ENCODE data around the gene BTBD9. TPM values are rescaled to one million over a fixed set of nuclear protein-coding genes. Genes with fewer than 3 reads are reported as not detected.

Gene BTBD9
- polyA plus RNA-seq, 1 donor (not counting 4 experiments of a cell fraction or from before 2014, with no cell fraction given): 6.8 TPM

- Histone ChIP-seq H3K79me2 (ENCODE audit: control insufficient read depth, insufficient read depth, low read length) (no peaks in the 10 kb centered on the region), H3K9me1 (ENCODE audit: control insufficient read depth, extremely low read depth, insufficient read depth, low read length) (no peaks in the 10 kb centered on the region), H3K4me2 (ENCODE audit: control insufficient read depth, extremely low read depth, insufficient read depth, low read depth, low read length) (peak overlapping the region; percentile 19), H3K9me3 (ENCODE audit: control insufficient read depth, low read depth, low read length) (no peaks in the 10 kb centered on the region), H3K36me3 (ENCODE audit: control insufficient read depth in 2 of 2, extremely low read depth in 1 of 2, insufficient read depth in 2 of 2, low read length in 2 of 2) (no peaks in the 10 kb centered on the region), H2AFZ (ENCODE audit: control insufficient read depth, low read length) (no peak overlapping the region), H3K4me1 (ENCODE audit: control insufficient read depth, extremely low read depth, insufficient read depth, low read length) (peaks cover 18% of the 10 kb centered on the region), H3K4me3 (ENCODE audit: control insufficient read depth in 2 of 3, extremely low read depth in 1 of 3, insufficient read depth in 2 of 3, low read depth in 1 of 3, low read length in 3 of 3) (no peak overlapping the region), H3K9ac (ENCODE audit: control insufficient read depth, extremely low read depth, insufficient read depth, low read length) (no peak overlapping the region), H3K27ac (ENCODE audit: control insufficient read depth, insufficient read depth, low read length) (no peak overlapping the region), H4K20me1 (ENCODE audit: control insufficient read depth, extremely low read depth, insufficient read depth, low read length) (no peaks in the 10 kb centered on the region), H3K27me3 (ENCODE audit: control insufficient read depth, extremely low read depth, insufficient read depth, low read length) (no peaks in the 10 kb centered on the region)
- DNase-seq (ENCODE audit: low read depth, low spot score) (no peak), FAIRE-seq (peak; percentile 20)
- no peak for TF ChIP-seq EZH2 (IDR thresholded peaks at IDR 0.05; ENCODE audit: low read length)
- TF ChIP-seq, protein P1, sequence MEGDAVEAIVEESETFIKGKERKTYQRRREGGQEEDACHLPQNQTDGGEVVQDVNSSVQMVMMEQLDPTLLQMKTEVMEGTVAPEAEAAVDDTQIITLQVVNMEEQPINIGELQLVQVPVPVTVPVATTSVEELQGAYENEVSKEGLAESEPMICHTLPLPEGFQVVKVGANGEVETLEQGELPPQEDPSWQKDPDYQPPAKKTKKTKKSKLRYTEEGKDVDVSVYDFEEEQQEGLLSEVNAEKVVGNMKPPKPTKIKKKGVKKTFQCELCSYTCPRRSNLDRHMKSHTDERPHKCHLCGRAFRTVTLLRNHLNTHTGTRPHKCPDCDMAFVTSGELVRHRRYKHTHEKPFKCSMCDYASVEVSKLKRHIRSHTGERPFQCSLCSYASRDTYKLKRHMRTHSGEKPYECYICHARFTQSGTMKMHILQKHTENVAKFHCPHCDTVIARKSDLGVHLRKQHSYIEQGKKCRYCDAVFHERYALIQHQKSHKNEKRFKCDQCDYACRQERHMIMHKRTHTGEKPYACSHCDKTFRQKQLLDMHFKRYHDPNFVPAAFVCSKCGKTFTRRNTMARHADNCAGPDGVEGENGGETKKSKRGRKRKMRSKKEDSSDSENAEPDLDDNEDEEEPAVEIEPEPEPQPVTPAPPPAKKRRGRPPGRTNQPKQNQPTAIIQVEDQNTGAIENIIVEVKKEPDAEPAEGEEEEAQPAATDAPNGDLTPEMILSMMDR (optimal IDR thresholded peaks at IDR 0.05 in 1 of 3, IDR thresholded peaks at IDR 0.05 in 1 of 3, conservative IDR thresholded peaks at IDR 0.05 in 1 of 3; ENCODE audit: extremely low read depth in 1 of 3, insufficient read depth in 2 of 3, low read length in 3 of 3): no peak
- dilution Hi-C loops (cut with MboI; ENCODE audit: extremely low pct_ligation_motif_present, low sequenced_read_pairs): no loop called here
These were observed 243.5 kb downstream of the BTBD9 start for GRCh38 chr6:38396209-38396608.

GRCh38 chr6:38393986-38394385, 245.7 kb downstream of the BTBD9 start:
- TF ChIP-seq EZH2 (IDR thresholded peaks at IDR 0.05; ENCODE audit: low read length): no peak
- TF ChIP-seq, protein P1 (optimal IDR thresholded peaks at IDR 0.05 in 1 of 3, IDR thresholded peaks at IDR 0.05 in 1 of 3, conservative IDR thresholded peaks at IDR 0.05 in 1 of 3; ENCODE audit: extremely low read depth in 1 of 3, insufficient read depth in 2 of 3, low read length in 3 of 3): no peak
- dilution Hi-C loops (cut with MboI; ENCODE audit: extremely low pct_ligation_motif_present, low sequenced_read_pairs): no loop called here
- no peak for FAIRE-seq
- H3K79me2 ChIP-seq (ENCODE audit: control insufficient read depth, insufficient read depth, low read length): no peaks in the 10 kb centered on the region
- no peak overlapping the region for H3K27ac ChIP-seq (ENCODE audit: control insufficient read depth, insufficient read depth, low read length)
- no peak overlapping the region for H3K4me3 ChIP-seq (ENCODE audit: control insufficient read depth in 2 of 3, extremely low read depth in 1 of 3, insufficient read depth in 2 of 3, low read depth in 1 of 3, low read length in 3 of 3)
- no peaks in the 10 kb centered on the region for H3K9me1 ChIP-seq (ENCODE audit: control insufficient read depth, extremely low read depth, insufficient read depth, low read length)
- no peak overlapping the region for H2AFZ ChIP-seq (ENCODE audit: control insufficient read depth, low read length)
- no peaks in the 10 kb centered on the region for H3K36me3 ChIP-seq (ENCODE audit: control insufficient read depth in 2 of 2, extremely low read depth in 1 of 2, insufficient read depth in 2 of 2, low read length in 2 of 2)
- DNase-seq (ENCODE audit: low read depth, low spot score): no peak
- H3K9me3 ChIP-seq (ENCODE audit: control insufficient read depth, low read depth, low read length): no peaks in the 10 kb centered on the region
- H3K9ac ChIP-seq (ENCODE audit: control insufficient read depth, extremely low read depth, insufficient read depth, low read length): no peak overlapping the region
- no peak overlapping the region for H3K4me2 ChIP-seq (ENCODE audit: control insufficient read depth, extremely low read depth, insufficient read depth, low read depth, low read length)
- peaks cover 18% of the 10 kb centered on the region for H3K4me1 ChIP-seq (ENCODE audit: control insufficient read depth, extremely low read depth, insufficient read depth, low read length)
- H4K20me1 ChIP-seq (ENCODE audit: control insufficient read depth, extremely low read depth, insufficient read depth, low read length): no peaks in the 10 kb centered on the region
- H3K27me3 ChIP-seq (ENCODE audit: control insufficient read depth, extremely low read depth, insufficient read depth, low read length): no peaks in the 10 kb centered on the region
